Psoas muscle (tissue), 8 donors: ENCODE results near the gene PIGC. TPM values are rescaled to one million over a fixed set of nuclear protein-coding genes. Genes with fewer than 3 reads are reported as not detected.
"Not testable (repeated sequence)": the region's sequence is repeated elsewhere in the genome, so short reads cannot be mapped to it uniquely, and the experiment has no call there.

ENCODE experiments used
- ATAC-seq, 4 donors: fragments of 200-7000 bp; cut with Tn5 transposase; one replicate each; pipeline ENCODE4 v1.9.1; 2020; ENCODE audit warnings: moderate library complexity in 3 of 4, mild to moderate bottlenecking in 2 of 4
- DNase-seq, 2 donors: peaks; one replicate each; pipeline ENCODE4 v3.0.0-alpha.2; 2020
- H3K27ac ChIP-seq: fragments of 200-600 bp; one replicate; pipeline ENCODE4 v1.8.0; 2022
- H3K27me3 ChIP-seq, 3 donors: fragments of 200-600 bp in 1 of 3; one replicate each; pipeline versions ENCODE4 v1.6.1 to v1.8.0; 2013 to 2022; ENCODE audit warnings: low read length in 2 of 3, mild to moderate bottlenecking in 2 of 3, moderate library complexity in 1 of 3; ENCODE audit not compliant: insufficient read depth in 3 of 3
- H3K36me3 ChIP-seq, 2 donors: fragments of 200-600 bp in 1 of 2; one replicate each; pipeline versions ENCODE4 v1.6.1 to v1.8.0; 2013 to 2022; ENCODE audit warnings: low read depth in 1 of 2, mild to moderate bottlenecking in 1 of 2, moderate library complexity in 1 of 2; ENCODE audit not compliant: insufficient read depth in 1 of 2
- H3K4me1 ChIP-seq: fragments of 200-600 bp; one replicate; pipeline ENCODE4 v1.8.0; 2022
- H3K4me3 ChIP-seq: fragments of 200-600 bp; one replicate; pipeline ENCODE4 v1.8.0; 2022; ENCODE audit warnings: mild to moderate bottlenecking
- H3K9me3 ChIP-seq: fragments of 200-600 bp; one replicate; pipeline ENCODE4 v1.8.0; 2022
- WGBS, 3 donors: extraction: QIAGEN DNeasy Blood & Tissue Kit; methylation state at CpG; one replicate each; pipeline versions ENCODE4 v1.1.6 to v1.1.7; 2013; 5-methylcytosine and 5-hydroxymethylcytosine counted together
- intact Hi-C, 2 donors: fragments of 100-400 bp; cut with DNase I; formaldehyde crosslinking; loops; one replicate each; pipeline versions ENCODE4 v1.11.0 to v1.14.2; 2022
- polyA plus RNA-seq, 3 donors: library from polyadenylated mRNA; stranded (reverse); fragments of 200-250 nt; gene quantifications; one replicate each; pipeline ENCODE4 v1.2.3, GENCODE V29; 2013
- total RNA-seq, 4 donors: library from RNA; stranded (reverse); fragmentation: NEBNext Ultra II Directional in 2 of 4; extraction: Animal tissue kit (Norgen Biotek cat#: 25700) in 2 of 4; gene quantifications; one replicate each; pipeline versions ENCODE4 v1.2.1 to v1.2.4, GENCODE V29; 2021 to 2023
- TF ChIP-seq, protein P1 (sequence below): fragments of 200-600 bp; IDR thresholded peaks from one replicate; pipeline ENCODE4 v1.8.0; 2022; ENCODE audit warnings: antibody characterized with exemption
- donor health status: healthy with polysubstance abuse.
- donor health status: DM: no; HTN: no; CAD: no; lungs with moderate emphysema.
- donor health status: Bipolar disorder and iron deficiency.
- donor health status: healthy.
- donor health status: DM: yes; HTN: yes; CAD: no.
- donor health status: DM: no; HTN: no; CAD: no.
- donor health status: DM: no; HTN: no; CAD: no.
- donor health status: DM: yes; HTN: yes; CAD: no.

PIGC gene
- total and polyA plus RNA-seq, 7 donors, result 10.8 to 24.7 (median 13.8) TPM

GRCh38 chr1:172446547-172446946, 2.7 kb upstream of the PIGC start:
- no peak for DNase-seq
- Histone ChIP-seq H3K27ac (peak overlapping the region; percentile 59), H3K36me3 (peaks cover 0 to 10% of the 10 kb centered on the region in 2 donors), H3K4me3 (no peak overlapping the region), H3K9me3 (no peaks in the 10 kb centered on the region), H3K27me3 (no peaks in the 10 kb centered on the region), H3K4me1 (peaks cover 16% of the 10 kb centered on the region)
- intact Hi-C loops, result loop anchor here (2.0 to 10.0 kb wide), 3 partner anchors 86 to 662 kb away; partner anchors contain the start of genes SUCO (in 2 of the 2) and METTL13 (in 1 of the 2)
- TF ChIP-seq, protein P1, sequence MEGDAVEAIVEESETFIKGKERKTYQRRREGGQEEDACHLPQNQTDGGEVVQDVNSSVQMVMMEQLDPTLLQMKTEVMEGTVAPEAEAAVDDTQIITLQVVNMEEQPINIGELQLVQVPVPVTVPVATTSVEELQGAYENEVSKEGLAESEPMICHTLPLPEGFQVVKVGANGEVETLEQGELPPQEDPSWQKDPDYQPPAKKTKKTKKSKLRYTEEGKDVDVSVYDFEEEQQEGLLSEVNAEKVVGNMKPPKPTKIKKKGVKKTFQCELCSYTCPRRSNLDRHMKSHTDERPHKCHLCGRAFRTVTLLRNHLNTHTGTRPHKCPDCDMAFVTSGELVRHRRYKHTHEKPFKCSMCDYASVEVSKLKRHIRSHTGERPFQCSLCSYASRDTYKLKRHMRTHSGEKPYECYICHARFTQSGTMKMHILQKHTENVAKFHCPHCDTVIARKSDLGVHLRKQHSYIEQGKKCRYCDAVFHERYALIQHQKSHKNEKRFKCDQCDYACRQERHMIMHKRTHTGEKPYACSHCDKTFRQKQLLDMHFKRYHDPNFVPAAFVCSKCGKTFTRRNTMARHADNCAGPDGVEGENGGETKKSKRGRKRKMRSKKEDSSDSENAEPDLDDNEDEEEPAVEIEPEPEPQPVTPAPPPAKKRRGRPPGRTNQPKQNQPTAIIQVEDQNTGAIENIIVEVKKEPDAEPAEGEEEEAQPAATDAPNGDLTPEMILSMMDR, result no peak
- 29 to 41% (median 33%) methylated on average over 3 of the region's 3 CpGs for WGBS, 3 donors
- peak; percentile 66 to 85 (median 72) for ATAC-seq

DNA sequence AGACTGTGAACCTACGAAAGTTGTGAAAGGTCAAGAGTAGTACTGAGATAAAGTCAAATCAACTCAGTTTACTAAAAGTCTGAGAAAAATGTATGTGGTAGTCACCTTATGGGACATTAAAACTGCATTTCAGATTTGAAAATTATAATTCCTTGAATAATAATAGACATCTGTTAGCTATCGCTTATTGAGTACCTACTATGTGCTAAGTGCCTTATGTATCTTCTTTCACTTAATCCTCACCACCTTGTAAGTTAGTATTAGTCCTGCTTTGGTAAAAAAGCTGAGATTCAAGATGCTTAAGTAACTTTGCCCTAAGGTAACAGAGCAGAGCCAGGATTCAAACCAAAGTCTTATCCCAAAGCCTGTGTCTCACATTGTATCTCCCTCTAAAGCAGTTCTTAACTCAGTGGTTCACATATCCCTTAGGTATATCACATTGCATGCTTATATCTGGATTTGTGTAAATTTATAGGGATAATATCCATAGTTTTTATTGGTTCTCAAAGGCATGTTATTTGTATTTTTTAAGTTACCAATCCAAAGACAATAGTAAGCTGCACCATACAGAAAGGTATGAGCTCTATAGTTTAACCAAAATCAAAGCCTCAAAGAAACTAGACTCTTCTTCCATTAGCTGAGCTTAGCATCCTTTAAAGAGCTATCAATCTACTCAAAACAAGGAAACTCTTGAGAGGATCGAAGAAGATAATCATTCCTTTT, 865 bp downstream of the PIGC start:
- peak overlapping the region; percentile 99 for H3K4me3 ChIP-seq
- H3K36me3 ChIP-seq, result peaks cover 0 to 16% of the 10 kb centered on the region in 2 donors
- WGBS, 3 donors, result 70 to 72% (median 71%) methylated on average over 3 of the region's 3 CpGs
- intact Hi-C loops, result loop anchor here in 1 of 2 donors (10.0 kb wide), 1 partner anchor 658 kb away; the partner anchor contains the start of gene METTL13
- ATAC-seq, result no peak
- no peaks in the 10 kb centered on the region for H3K9me3 ChIP-seq
- no peaks in the 10 kb centered on the region for H3K27me3 ChIP-seq
- no peak overlapping the region for H3K27ac ChIP-seq
- TF ChIP-seq, protein P1, result no peak
- DNase-seq, result no peak
- H3K4me1 ChIP-seq, result peaks cover 22% of the 10 kb centered on the region

- H3K4me3 ChIP-seq, result no peak overlapping the region
- H3K4me1 ChIP-seq, result peaks cover 22% of the 10 kb centered on the region
- TF ChIP-seq, protein P1, result no peak
- H3K9me3 ChIP-seq, result no peaks in the 10 kb centered on the region
- no peaks in the 10 kb centered on the region for H3K27me3 ChIP-seq
- DNase-seq, result no peak
- no peak overlapping the region for H3K27ac ChIP-seq
- 96 to 98% (median 98%) methylated on average over 6 of the region's 6 CpGs for WGBS, 3 donors
- no peak for ATAC-seq
- H3K36me3 ChIP-seq, result peaks cover 0 to 16% of the 10 kb centered on the region in 2 donors
- intact Hi-C loops, result loop anchor here in 1 of 2 donors (10.0 kb wide), 1 partner anchor 658 kb away; the partner anchor contains the start of gene METTL13
These were observed 1.5 kb downstream of the PIGC start for GRCh38 chr1:172442404-172442803.

GRCh38 chr1:172437183-172437582, 6.7 kb downstream of the PIGC start:
- WGBS, 3 donors, result 89 to 94% (median 93%) methylated on average over 3 of the region's 3 CpGs

DNA sequence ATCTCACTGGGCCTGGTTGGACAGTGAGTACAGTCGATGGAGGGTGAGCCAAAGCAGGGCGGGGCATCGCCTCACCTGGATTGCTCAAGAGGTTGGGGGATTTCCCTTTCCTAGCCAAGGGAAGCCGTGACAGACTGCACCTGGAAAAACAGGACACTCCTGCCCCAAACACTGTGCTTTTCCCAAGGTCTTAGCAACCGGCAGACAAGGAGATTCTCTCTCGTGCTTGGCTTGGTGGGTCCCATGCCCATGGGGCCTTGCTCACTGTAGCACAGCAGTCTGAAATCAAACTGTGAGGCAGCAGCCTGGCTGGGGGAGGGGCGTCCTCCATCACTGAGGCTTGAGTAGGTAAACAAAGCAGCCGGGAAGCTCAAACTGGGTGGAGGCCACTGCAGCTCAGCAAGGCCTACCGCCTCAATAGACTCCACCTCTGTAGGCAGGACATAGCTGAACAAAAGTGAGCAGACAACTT, 12.1 kb downstream of the PIGC start:
- TF ChIP-seq, protein P1, result no peak
- DNase-seq (no peak), ATAC-seq (no peak)
- intact Hi-C loops, result no loop called here
- H3K4me3 ChIP-seq, result no peak overlapping the region
- no peak overlapping the region for H3K27ac ChIP-seq
- no peaks in the 10 kb centered on the region for H3K27me3 ChIP-seq
- WGBS, 3 donors, result 83 to 84% (median 83%) methylated on average over 9 of the region's 9 CpGs
- no peaks in the 10 kb centered on the region for H3K36me3 ChIP-seq
- H3K9me3 ChIP-seq, result no peaks in the 10 kb centered on the region
- no peaks in the 10 kb centered on the region for H3K4me1 ChIP-seq

More at GRCh38 chr1:172437183-172437582, 6.7 kb downstream of the PIGC start:
- DNase-seq, H3K4me3 ChIP-seq, H3K27ac ChIP-seq, intact Hi-C loops, H3K9me3 ChIP-seq, H3K4me1 ChIP-seq, H3K27me3 ChIP-seq, ATAC-seq: not testable (repeated sequence)
- peaks cover 0 to 13% of the 10 kb centered on the region in 2 donors for H3K36me3 ChIP-seq
